ENCODE results near the gene LAMA5.

The LAMA5 gene

GRCh38 chr20:62274332-62274950 is 92.7 kb downstream of the LAMA5 start:
- H4K20me1 ChIP-seq (ENCODE audit: insufficient read depth): no peaks in the 10 kb centered on the region
- no peak overlapping the region for H3K9ac ChIP-seq
- no peaks in the 10 kb centered on the region for H3K36me3 ChIP-seq (ENCODE audit: insufficient read depth)
- H3K4me1 ChIP-seq (ENCODE audit: low read depth, poor library complexity, severe bottlenecking): no peaks in the 10 kb centered on the region
- H3K27me3 ChIP-seq (ENCODE audit: insufficient read depth, low read depth): no peaks in the 10 kb centered on the region
- H3K4me2 ChIP-seq: no peak overlapping the region
- no peak overlapping the region for H2AFZ ChIP-seq (ENCODE audit: low read depth)
- H3K79me2 ChIP-seq (ENCODE audit: insufficient read depth, low read depth): no peaks in the 10 kb centered on the region
- TF ChIP-seq CTCF (conservative IDR thresholded peaks at IDR 0.05; ENCODE audit: low read depth, low read length): no peak
- no peak overlapping the region for H3K27ac ChIP-seq
- no peak overlapping the region for H3K4me3 ChIP-seq (IDR thresholded peaks at IDR 0.05; ENCODE audit: insufficient read depth, low read depth, low read length)

GRCh38 chr20:62273416-62273815 is 93.7 kb downstream of the LAMA5 start:
- H3K36me3 ChIP-seq (ENCODE audit: insufficient read depth): no peaks in the 10 kb centered on the region
- no peak overlapping the region for H3K4me2 ChIP-seq
- H3K4me1 ChIP-seq (ENCODE audit: low read depth, poor library complexity, severe bottlenecking): no peaks in the 10 kb centered on the region
- H2AFZ ChIP-seq (ENCODE audit: low read depth): no peak overlapping the region
- no peaks in the 10 kb centered on the region for H3K79me2 ChIP-seq (ENCODE audit: insufficient read depth, low read depth)
- H3K9ac ChIP-seq: no peak overlapping the region
- H3K27me3 ChIP-seq (ENCODE audit: insufficient read depth, low read depth): no peaks in the 10 kb centered on the region
- H3K27ac ChIP-seq: no peak overlapping the region
- H3K4me3 ChIP-seq (IDR thresholded peaks at IDR 0.05; ENCODE audit: insufficient read depth, low read depth, low read length): no peak overlapping the region
- no peaks in the 10 kb centered on the region for H4K20me1 ChIP-seq (ENCODE audit: insufficient read depth)
- no peak for TF ChIP-seq CTCF (conservative IDR thresholded peaks at IDR 0.05; ENCODE audit: low read depth, low read length)

- Histone ChIP-seq H3K4me3 (IDR thresholded peaks at IDR 0.05; ENCODE audit: insufficient read depth, low read depth, low read length) (no peak overlapping the region), H4K20me1 (ENCODE audit: insufficient read depth) (no peaks in the 10 kb centered on the region), H2AFZ (ENCODE audit: low read depth) (no peak overlapping the region), H3K27ac (no peak overlapping the region), H3K79me2 (ENCODE audit: insufficient read depth, low read depth) (no peaks in the 10 kb centered on the region), H3K27me3 (ENCODE audit: insufficient read depth, low read depth) (no peaks in the 10 kb centered on the region), H3K4me1 (ENCODE audit: low read depth, poor library complexity, severe bottlenecking) (no peaks in the 10 kb centered on the region), H3K4me2 (no peak overlapping the region), H3K9ac (no peak overlapping the region), H3K36me3 (ENCODE audit: insufficient read depth) (no peaks in the 10 kb centered on the region)
- no peak for TF ChIP-seq CTCF (conservative IDR thresholded peaks at IDR 0.05; ENCODE audit: low read depth, low read length)
These were observed 94.9 kb downstream of the LAMA5 start for GRCh38 chr20:62272200-62272599.

DNA sequence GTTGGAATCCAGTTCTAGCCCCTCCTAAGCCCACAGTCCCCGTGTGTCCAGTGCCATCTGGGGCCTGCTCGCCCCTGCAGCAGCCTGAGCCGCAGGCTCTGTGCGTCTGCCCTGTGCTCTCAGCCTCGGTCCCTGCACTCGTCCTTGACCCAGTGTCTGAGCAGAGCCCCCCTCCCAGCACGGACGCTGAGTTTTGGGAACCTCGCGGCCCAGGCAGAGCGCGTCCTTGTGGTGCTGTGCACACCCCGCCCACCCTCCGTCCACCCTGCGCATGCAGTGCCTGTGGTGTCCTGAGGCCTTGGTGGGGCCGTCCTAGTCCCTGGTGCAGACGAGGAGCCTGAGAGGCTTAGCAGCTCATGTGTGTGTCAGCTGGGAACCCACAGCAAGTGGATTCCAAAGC is 97.2 kb downstream of the LAMA5 start:
- no peak overlapping the region for H3K4me3 ChIP-seq (IDR thresholded peaks at IDR 0.05; ENCODE audit: insufficient read depth, low read depth, low read length)
- H4K20me1 ChIP-seq (ENCODE audit: insufficient read depth): no peaks in the 10 kb centered on the region

More for the DNA sequence above, 97.2 kb downstream of the LAMA5 start:
- Histone ChIP-seq H2AFZ (ENCODE audit: low read depth) (no peak overlapping the region), H3K4me2 (no peak overlapping the region), H3K4me1 (ENCODE audit: low read depth, poor library complexity, severe bottlenecking) (no peaks in the 10 kb centered on the region), H3K27me3 (ENCODE audit: insufficient read depth, low read depth) (no peaks in the 10 kb centered on the region), H3K9ac (no peak overlapping the region), H3K79me2 (ENCODE audit: insufficient read depth, low read depth) (no peaks in the 10 kb centered on the region), H3K36me3 (ENCODE audit: insufficient read depth) (no peaks in the 10 kb centered on the region), H3K27ac (no peak overlapping the region)
- no peak for TF ChIP-seq CTCF (conservative IDR thresholded peaks at IDR 0.05; ENCODE audit: low read depth, low read length)
